ENCODE data around the gene NUP43.

The NUP43 gene

DNA sequence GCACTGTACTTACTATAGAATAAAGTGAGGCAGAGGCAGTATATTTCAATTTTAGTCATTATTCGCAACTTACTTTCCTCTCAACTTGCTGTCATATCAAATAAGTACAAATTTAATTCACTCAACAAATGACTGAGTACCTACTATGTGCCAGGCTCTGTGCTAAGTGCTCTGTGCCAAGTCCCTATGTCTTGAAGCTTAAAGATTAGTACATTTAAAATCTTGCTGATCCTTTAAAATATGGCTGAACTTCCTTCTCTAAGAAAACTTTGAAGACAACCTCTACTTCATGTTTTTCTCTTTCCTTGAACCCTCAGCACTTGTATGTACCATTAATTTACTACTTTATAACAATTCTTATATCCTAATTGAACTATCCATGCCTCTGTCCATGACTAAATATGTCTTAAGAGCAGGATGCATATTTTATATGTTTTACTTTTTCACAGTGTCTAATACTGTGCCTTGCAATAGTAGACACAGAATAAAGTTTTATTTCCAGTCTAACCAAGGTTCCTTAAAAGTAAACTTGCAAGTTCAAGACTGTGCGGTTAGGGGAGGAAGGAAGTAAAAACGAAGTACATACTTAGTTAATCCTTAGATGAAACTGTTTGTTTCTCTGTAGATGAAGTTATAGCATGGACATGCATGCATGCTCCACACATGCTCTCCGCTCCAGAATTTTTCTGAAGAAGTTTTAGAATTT, 18.4 kb downstream of the NUP43 start:
- no peak for DNase-seq (ENCODE audit: low read depth in 2 of 2)
- TF ChIP-seq, protein P1, sequence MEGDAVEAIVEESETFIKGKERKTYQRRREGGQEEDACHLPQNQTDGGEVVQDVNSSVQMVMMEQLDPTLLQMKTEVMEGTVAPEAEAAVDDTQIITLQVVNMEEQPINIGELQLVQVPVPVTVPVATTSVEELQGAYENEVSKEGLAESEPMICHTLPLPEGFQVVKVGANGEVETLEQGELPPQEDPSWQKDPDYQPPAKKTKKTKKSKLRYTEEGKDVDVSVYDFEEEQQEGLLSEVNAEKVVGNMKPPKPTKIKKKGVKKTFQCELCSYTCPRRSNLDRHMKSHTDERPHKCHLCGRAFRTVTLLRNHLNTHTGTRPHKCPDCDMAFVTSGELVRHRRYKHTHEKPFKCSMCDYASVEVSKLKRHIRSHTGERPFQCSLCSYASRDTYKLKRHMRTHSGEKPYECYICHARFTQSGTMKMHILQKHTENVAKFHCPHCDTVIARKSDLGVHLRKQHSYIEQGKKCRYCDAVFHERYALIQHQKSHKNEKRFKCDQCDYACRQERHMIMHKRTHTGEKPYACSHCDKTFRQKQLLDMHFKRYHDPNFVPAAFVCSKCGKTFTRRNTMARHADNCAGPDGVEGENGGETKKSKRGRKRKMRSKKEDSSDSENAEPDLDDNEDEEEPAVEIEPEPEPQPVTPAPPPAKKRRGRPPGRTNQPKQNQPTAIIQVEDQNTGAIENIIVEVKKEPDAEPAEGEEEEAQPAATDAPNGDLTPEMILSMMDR (IDR thresholded peaks at IDR 0.05; ENCODE audit: low read depth, low read length): no peak
- no peak overlapping the region for H3K4me3 ChIP-seq (replicated peaks in 1 of 2; ENCODE audit: low read depth in 2 of 2, low read length in 2 of 2)

DNA sequence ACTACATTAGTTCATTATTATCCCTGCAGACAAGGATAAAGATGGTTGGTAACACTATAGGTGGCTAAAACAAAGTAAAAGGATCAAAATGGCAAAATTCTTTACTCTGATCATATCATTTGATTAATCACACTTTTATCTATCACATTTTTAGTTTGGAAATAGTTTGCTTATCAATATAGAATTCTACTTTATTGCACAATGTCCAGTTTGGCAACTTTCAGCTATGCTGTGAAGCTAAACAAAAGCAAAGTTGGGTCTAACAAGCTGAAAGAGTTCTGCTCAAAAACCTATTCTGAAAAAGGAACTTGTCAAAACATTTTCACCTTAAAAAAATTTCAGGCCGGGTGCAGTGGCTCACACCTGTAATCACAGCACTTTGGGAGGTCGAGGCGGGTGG, 20.5 kb downstream of the NUP43 start:
- TF ChIP-seq, protein P1 (IDR thresholded peaks at IDR 0.05; ENCODE audit: low read depth, low read length): no peak
- DNase-seq (ENCODE audit: low read depth in 2 of 2): no peak
- no peak overlapping the region for H3K4me3 ChIP-seq (replicated peaks in 1 of 2; ENCODE audit: low read depth in 2 of 2, low read length in 2 of 2)

DNA sequence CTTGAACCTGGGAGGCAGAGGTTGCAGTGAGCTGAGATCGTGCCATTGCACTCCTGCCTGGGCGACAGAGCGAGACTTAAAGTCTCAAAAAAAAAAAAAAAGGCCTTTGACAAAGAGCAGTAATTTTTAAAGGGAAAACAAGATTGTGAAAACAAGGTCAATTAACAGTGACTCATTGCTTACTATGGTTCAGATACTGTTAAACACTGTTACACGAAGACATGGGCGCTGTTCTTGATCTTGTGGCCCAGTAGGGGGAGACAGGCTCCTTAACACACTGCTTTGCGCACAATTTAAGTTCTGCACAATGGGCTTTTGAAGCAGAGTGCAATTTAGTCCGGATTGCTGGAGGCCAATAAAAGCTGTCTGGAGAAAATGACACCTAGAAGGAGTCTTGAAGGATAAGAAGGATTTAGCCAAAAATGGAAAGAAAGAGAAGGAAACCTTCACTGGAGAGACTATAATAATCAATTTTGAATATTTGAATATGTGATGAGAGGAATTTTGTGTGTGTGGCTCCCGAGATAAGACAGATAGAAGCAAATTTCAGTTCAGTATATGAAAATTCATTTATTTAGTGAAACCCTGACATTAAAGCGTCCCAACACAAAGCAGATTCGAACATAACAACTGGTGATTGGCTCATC, 22.4 kb downstream of the NUP43 start:
- H3K4me3 ChIP-seq (replicated peaks in 1 of 2; ENCODE audit: low read depth in 2 of 2, low read length in 2 of 2): no peak overlapping the region
- DNase-seq (ENCODE audit: low read depth in 2 of 2): peak; percentile 88
- TF ChIP-seq, protein P1 (IDR thresholded peaks at IDR 0.05; ENCODE audit: low read depth, low read length): peak; percentile 86

DNA sequence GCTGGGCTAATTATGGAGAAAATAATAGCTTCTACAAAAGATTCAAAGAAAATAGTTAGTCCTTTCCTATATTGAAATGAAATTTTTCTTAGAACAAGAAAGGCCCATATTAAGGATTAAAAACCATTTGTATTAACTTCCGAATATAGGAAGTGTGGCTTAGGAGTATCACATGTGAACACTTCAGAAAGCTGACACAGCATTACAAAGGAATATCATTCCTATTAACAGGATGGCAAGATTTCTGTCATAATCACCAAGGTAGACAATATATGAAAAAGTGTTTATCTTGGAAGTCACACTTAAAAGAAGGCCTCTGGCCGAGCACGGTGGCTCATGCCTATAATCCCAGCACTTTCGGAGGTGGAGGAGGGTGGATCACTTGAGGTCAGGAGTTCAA, 23.1 kb downstream of the NUP43 start:
- TF ChIP-seq, protein P1 (IDR thresholded peaks at IDR 0.05; ENCODE audit: low read depth, low read length): no peak
- H3K4me3 ChIP-seq (replicated peaks in 1 of 2; ENCODE audit: low read depth in 2 of 2, low read length in 2 of 2): no peak overlapping the region
- no peak for DNase-seq (ENCODE audit: low read depth in 2 of 2)

DNA sequence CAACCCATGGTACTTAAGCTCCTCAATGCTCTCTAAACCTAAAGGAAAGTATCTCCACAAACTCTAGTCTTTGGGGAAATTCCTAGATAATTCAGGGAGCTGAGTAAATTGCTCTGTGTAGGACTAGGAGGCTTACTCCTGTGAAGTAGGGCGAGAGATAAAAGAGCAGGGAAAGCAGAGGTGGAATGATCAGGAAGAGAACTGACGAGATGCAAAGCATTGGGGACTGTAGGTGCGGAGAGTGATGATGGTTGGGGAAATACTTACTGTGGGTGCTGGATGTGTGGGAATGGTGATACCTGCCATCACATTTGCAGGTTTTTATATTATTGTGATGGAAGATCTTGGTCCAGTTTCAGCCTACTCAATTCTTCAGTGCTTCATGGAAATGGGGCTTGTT, 26.8 kb downstream of the NUP43 start:
- DNase-seq (ENCODE audit: low read depth in 2 of 2): no peak
- TF ChIP-seq, protein P1 (IDR thresholded peaks at IDR 0.05; ENCODE audit: low read depth, low read length): no peak

DNA sequence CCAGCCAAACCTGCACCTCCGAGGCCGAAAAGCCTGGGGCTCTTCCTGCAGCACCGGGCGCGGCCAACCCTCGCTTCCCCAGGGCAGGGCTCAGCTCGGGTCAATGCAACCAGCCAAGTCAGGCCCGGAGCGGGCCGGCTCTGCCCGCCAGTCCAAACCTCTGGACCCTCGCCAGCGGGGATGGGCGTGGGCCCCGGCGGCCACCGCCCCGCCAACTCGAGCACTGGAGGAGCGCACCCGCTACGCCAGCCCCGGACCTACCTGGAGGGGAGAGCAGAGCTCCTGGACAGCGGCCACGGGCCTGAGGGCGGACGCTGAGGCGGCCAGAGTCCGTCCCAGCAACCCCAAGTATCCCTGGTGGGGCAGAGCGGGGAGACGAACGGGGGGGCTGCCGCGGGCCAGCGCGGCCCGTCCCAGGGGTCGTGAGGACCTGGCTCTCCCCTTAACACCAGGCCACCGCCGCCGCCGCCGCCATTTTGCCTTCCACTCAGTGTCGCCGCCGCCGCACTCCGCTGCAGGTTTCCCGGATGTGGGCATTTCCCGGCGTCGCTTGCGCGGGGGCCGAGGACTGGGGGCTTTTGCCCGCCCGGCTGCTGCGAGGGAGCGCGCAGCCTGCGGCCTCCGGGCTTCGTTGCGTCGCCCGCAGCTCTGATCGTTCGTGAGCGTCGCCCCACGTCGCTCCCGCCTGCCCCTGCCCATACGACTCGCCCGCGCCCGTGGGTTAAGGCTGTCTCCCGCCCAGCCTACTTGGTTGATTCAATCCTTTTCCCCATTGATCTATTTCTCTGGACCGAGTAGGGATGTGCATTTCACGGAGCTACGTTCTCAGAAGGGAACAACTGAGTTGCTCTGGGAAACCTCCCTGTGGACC, 28.5 kb downstream of the NUP43 start, which contains the start of gene LATS1:
Gene LATS1, minus strand, starts transcription at position 514 of the 871 bp plus-strand sequence. CDS start 15,975 bp downstream, outside the sequence.
- DNase-seq (ENCODE audit: low read depth in 2 of 2): peak; percentile 87 to 91
- H3K4me3 ChIP-seq (replicated peaks in 1 of 2; ENCODE audit: low read depth in 2 of 2, low read length in 2 of 2): peak within 1 kb of the TSS; percentile 83 to 96
- TF ChIP-seq, protein P1 (IDR thresholded peaks at IDR 0.05; ENCODE audit: low read depth, low read length): no peak

More for the DNA sequence above, 26.8 kb downstream of the NUP43 start:
- H3K4me3 ChIP-seq (replicated peaks in 1 of 2; ENCODE audit: low read depth in 2 of 2, low read length in 2 of 2): no peak overlapping the region

Data from cardiac fibroblast (primary cell).